Coronary artery (tissue), 2 donors: Measurements from ENCODE around the gene ANKRD2.

Experiments
- DNase-seq: peaks from one replicate; pipeline ENCODE4 v3.0.0-alpha.2; 2017; ENCODE audit warnings: low spot score
- H3K27ac ChIP-seq, 2 donors: fragments of 200-600 bp; sonication (generic); one replicate each; pipeline ENCODE4 v1.5.1; 2016 to 2019
- H3K4me3 ChIP-seq: fragments of 200-600 bp; sonication (generic); 2 replicates; pipeline ENCODE4 v1.5.1; 2016; ENCODE audit warnings: mild to moderate bottlenecking, moderate library complexity
- CTCF ChIP-seq: fragments of 200-600 bp; sonication (generic); IDR thresholded peaks from one replicate; pipeline ENCODE4 v1.5.1; 2019; ENCODE audit warnings: antibody characterized with exemption

ANKRD2 gene

GRCh38 chr10:97532935-97533671 lies 39.5 kb upstream of the ANKRD2 start:
- DNase-seq, result no peak
- no peak overlapping the region for H3K4me3 ChIP-seq
- no peak overlapping the region for H3K27ac ChIP-seq
- no peak for TF ChIP-seq CTCF

- no peak for DNase-seq
- no peak overlapping the region for H3K27ac ChIP-seq
- no peak for TF ChIP-seq CTCF
- no peak overlapping the region for H3K4me3 ChIP-seq
Observed at GRCh38 chr10:97533888-97534287, 38.7 kb upstream of the ANKRD2 start.

- Histone ChIP-seq H3K27ac (no peak overlapping the region), H3K4me3 (no peak overlapping the region)
- no peak for DNase-seq
- TF ChIP-seq CTCF, result peak; percentile 21
Observed at GRCh38 chr10:97534746-97535367, 37.7 kb upstream of the ANKRD2 start.

- H3K27ac ChIP-seq, result no peak overlapping the region
- no peak for TF ChIP-seq CTCF
- DNase-seq, result no peak
- no peak overlapping the region for H3K4me3 ChIP-seq
Observed at GRCh38 chr10:97537186-97537869, 35.3 kb upstream of the ANKRD2 start.

GRCh38 chr10:97538411-97538810 lies 34.2 kb upstream of the ANKRD2 start:
- no peak for DNase-seq
- TF ChIP-seq CTCF, result no peak
- Histone ChIP-seq H3K27ac (peak overlapping the region; percentile 4 to 94), H3K4me3 (no peak overlapping the region)

- Histone ChIP-seq H3K4me3 (no peak overlapping the region), H3K27ac (peak overlapping the region; percentile 4 to 94)
- no peak for TF ChIP-seq CTCF
- DNase-seq, result no peak
Observed at GRCh38 chr10:97538839-97539238, 33.7 kb upstream of the ANKRD2 start.
